Prostate gland (tissue), 2 donors: ENCODE measurements around the gene SLC9A8. TPM values are rescaled to one million over a fixed set of nuclear protein-coding genes. Genes with fewer than 3 reads are reported as not detected.

Experiments
- DNase-seq: peaks from one replicate; pipeline ENCODE4 v3.0.0-alpha.2; 2019; ENCODE audit warnings: low spot score
- H3K27ac ChIP-seq, 2 donors: fragments of 200-600 bp; sonication (generic); 2 replicates each; pipeline ENCODE4 v1.5.1; 2017 to 2019
- H3K27me3 ChIP-seq: fragments of 200-600 bp; sonication (generic); replicated peaks from 2 replicates; pipeline ENCODE4 v1.5.1; 2019; ENCODE audit not compliant: insufficient read depth
- H3K36me3 ChIP-seq, 2 donors: fragments of 200-600 bp; sonication (generic); 1 replicate in 1 of 2; 2 replicates in 1 of 2; pipeline versions ENCODE4 v1.5.1 to v1.8.1; 2017 to 2019
- H3K4me1 ChIP-seq: fragments of 200-600 bp; sonication (generic); replicated peaks from 2 replicates; pipeline ENCODE4 v1.5.1; 2019
- H3K4me3 ChIP-seq, 2 donors: fragments of 200-600 bp; sonication (generic); 2 replicates each; pipeline ENCODE4 v1.5.1; 2017 to 2019
- H3K9me3 ChIP-seq: fragments of 200-600 bp; sonication (generic); 2 replicates; pipeline ENCODE4 v1.5.1; 2017
- CTCF ChIP-seq, 4 experiments: fragments of 200-600 bp in 2 of 4; fragments of 450-650 bp in 2 of 4; sonication (generic) in 2 of 4; IDR thresholded peaks; 1 replicate in 3 of 4; 2 replicates in 1 of 4; pipeline ENCODE4 v1.5.1; 2016 to 2019; ENCODE audit warnings: antibody characterized with exemption in 4 of 4, mild to moderate bottlenecking in 2 of 4, moderate library complexity in 2 of 4
- POLR2A ChIP-seq: fragments of 450-650 bp; IDR thresholded peaks from one replicate; pipeline ENCODE4 v1.6.1; 2016; ENCODE audit warnings: antibody characterized with exemption, mild to moderate bottlenecking
- POLR2AphosphoS5 ChIP-seq: sonication (generic); formaldehyde crosslinking; IDR thresholded peaks from one replicate; pipeline ENCODE4 v1.6.1; 2017; ENCODE audit warnings: antibody characterized with exemption
- WGBS: methylation state at CpG from one replicate; pipeline ENCODE4 v1.1.5; 2018; 5-methylcytosine and 5-hydroxymethylcytosine counted together
- intact Hi-C: fragments of 100-400 bp; cut with DNase I; formaldehyde crosslinking; loops from one replicate; pipeline ENCODE4 v1.14.2; 2022
- total RNA-seq, 2 donors: library from RNA; depleted of rRNA; stranded (reverse); fragments of >200 nt; gene quantifications; one replicate each; pipeline ENCODE4 v1.1.0, GENCODE V29; 2016

The SLC9A8 gene
- total RNA-seq, 2 donors from 2014 or later = 13.5 to 26.4 TPM

GRCh38 chr20:49794336-49795134, 18.1 kb upstream of the SLC9A8 start:
- H3K4me1 ChIP-seq = no peaks in the 10 kb centered on the region
- H3K27me3 ChIP-seq = no peaks in the 10 kb centered on the region
- H3K27ac ChIP-seq = no peak overlapping the region
- H3K4me3 ChIP-seq = no peak overlapping the region
- no peak for DNase-seq
- WGBS = 81% methylated on average over 10 of the region's 10 CpGs
- no peak for TF ChIP-seq POLR2A
- TF ChIP-seq POLR2AphosphoS5 = no peak
- TF ChIP-seq CTCF (IDR thresholded peaks at IDR 0.05) = no peak
- intact Hi-C loops = no loop called here
- H3K9me3 ChIP-seq = no peaks in the 10 kb centered on the region
- H3K36me3 ChIP-seq = no peaks in the 10 kb centered on the region

DNA sequence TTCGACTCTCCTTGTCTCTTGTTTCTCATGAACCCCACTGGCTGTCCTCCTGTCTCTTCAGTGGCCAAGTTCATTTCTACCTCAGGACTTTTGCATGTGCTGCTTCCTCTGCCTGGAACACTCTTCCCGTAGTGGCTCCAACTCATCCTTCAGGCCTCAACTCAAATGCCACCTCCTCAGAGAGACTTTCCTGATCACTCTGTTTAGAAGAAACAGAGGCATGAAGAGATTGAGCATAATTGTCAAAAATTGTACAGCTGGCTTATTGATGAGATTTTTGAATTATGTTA, 17.5 kb upstream of the SLC9A8 start:
- H3K27ac ChIP-seq = no peak overlapping the region
- H3K27me3 ChIP-seq = no peaks in the 10 kb centered on the region

GRCh38 chr20:49796600-49797343, 15.9 kb upstream of the SLC9A8 start:
- 68% methylated on average over 8 of the region's 8 CpGs for WGBS

More for the DNA sequence above, 17.5 kb upstream of the SLC9A8 start:
- Histone ChIP-seq H3K4me1 (no peaks in the 10 kb centered on the region), H3K36me3 (no peaks in the 10 kb centered on the region), H3K4me3 (no peak overlapping the region), H3K9me3 (no peaks in the 10 kb centered on the region)
- TF ChIP-seq POLR2AphosphoS5 (no peak), POLR2A (no peak), CTCF (IDR thresholded peaks at IDR 0.05) (no peak)
- intact Hi-C loops = no loop called here
- DNase-seq = no peak
- WGBS = 76% methylated on average over 2 of the region's 2 CpGs

DNA sequence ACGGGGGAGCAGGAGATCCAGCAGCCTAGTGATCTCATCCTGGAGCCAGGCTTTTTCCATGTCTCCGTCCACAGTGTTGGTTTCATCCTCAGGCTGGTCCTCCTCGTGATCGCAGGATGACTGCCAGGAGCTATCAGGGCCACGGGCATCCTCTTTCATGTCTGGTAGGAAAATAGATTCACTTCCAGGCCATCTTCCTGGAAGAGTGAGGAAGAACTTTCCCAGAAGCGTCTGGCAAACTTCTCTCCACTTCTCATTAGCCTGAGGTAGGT, 15.3 kb upstream of the SLC9A8 start:
- 55% methylated on average over 6 of the region's 6 CpGs for WGBS
- no peak overlapping the region for H3K4me3 ChIP-seq
- DNase-seq = no peak
- H3K9me3 ChIP-seq = no peaks in the 10 kb centered on the region
- no peaks in the 10 kb centered on the region for H3K4me1 ChIP-seq
- H3K36me3 ChIP-seq = no peaks in the 10 kb centered on the region
- H3K27ac ChIP-seq = no peak overlapping the region
- TF ChIP-seq CTCF (IDR thresholded peaks at IDR 0.05) (no peak), POLR2AphosphoS5 (no peak), POLR2A (no peak)
- no peaks in the 10 kb centered on the region for H3K27me3 ChIP-seq
- intact Hi-C loops = no loop called here

More at GRCh38 chr20:49796600-49797343, 15.9 kb upstream of the SLC9A8 start:
- H3K4me3 ChIP-seq = no peak overlapping the region
- no peaks in the 10 kb centered on the region for H3K9me3 ChIP-seq
- H3K27me3 ChIP-seq = no peaks in the 10 kb centered on the region
- no peaks in the 10 kb centered on the region for H3K4me1 ChIP-seq
- intact Hi-C loops = no loop called here
- TF ChIP-seq POLR2AphosphoS5 = no peak
- no peak for TF ChIP-seq POLR2A
- TF ChIP-seq CTCF (IDR thresholded peaks at IDR 0.05) = no peak
- no peak overlapping the region for H3K27ac ChIP-seq
- no peaks in the 10 kb centered on the region for H3K36me3 ChIP-seq
- DNase-seq = no peak

DNA sequence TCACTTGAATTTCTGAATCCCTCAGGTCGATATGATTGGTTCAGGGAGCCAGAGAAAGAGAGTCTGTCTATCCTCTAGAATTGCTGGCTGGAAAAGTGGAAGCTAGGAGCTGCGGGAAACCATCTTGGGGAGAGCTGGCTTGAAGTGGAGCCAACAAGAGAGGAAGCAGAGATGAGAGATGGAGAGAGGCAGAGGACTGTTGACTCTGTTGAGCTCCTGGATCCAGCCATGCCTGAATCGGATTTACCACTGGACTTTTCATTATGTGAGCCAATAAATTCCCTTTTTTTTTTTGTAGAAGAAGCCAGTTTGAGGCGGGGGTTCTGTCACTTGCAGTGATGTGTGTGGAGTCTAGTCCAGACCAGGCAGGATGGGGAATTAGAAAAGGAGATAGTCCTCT, 13.9 kb upstream of the SLC9A8 start:
- Histone ChIP-seq H3K9me3 (no peaks in the 10 kb centered on the region), H3K36me3 (no peaks in the 10 kb centered on the region), H3K4me3 (no peak overlapping the region), H3K4me1 (no peaks in the 10 kb centered on the region), H3K27me3 (no peaks in the 10 kb centered on the region), H3K27ac (no peak overlapping the region)
- DNase-seq = no peak
- no peak for TF ChIP-seq POLR2AphosphoS5
- no peak for TF ChIP-seq CTCF (IDR thresholded peaks at IDR 0.05)
- TF ChIP-seq POLR2A = no peak
- 84% methylated on average over 4 of the region's 4 CpGs for WGBS
- intact Hi-C loops = no loop called here
